GM21423 (cell line): ENCODE data around the gene TWF2.
"Not testable (repeated sequence)": the region's sequence is repeated elsewhere in the genome, so short reads cannot be mapped to it uniquely, and the experiment has no call there.

Experiments used
- ATAC-seq: cut with Tn5 transposase; IDR thresholded peaks from one replicate; pipeline ENCODE4 v1.9.1; 2021; ENCODE audit warnings: mild to moderate bottlenecking, moderate library complexity; ENCODE audit not compliant: unreplicated experiment

Gene TWF2

DNA sequence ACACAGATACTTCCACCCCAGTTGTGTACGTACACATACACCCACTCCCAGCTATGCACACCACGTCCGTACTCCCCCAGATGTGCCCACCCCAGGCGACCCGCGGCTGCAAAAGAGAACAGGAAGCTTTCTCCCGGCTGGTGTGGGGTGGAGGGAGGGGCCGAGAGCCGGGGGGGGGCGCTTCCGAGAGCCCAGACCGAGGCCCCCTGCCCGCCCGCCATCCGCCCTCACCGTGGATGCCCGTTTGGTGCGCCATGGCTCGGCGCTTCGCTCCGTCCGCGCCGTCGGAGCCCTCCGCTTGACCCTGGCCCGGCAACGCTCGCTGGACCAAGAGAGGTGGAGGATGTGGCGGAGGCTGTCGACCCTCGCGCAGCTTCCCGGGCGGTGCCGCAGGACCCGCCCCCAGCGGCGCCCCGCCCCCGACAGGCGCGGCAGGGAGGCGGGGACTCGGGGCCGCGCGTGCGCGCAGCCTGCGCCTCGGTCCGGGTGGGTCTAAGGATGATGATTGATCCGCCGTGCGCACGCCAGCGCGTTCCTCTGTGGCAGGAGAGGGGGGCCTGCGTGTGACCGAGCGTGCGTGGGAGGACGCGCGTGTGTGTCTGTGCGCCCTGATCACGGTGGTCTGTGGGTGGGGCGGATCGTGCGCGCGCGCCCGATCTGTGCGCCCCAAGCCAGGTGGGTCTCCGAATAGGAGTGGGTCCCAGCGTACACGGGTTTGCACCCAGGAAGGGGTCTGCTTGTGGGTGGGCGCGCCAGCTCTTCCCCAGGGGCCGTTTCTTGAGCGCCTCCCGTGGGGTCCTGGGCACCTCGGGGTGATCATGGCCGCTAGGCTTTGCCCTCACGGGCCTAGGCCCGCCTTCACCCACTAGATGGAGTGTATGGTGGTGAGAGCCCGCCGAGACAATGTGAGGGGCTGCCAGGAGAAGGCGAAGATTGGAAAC lies at the start of gene TWF2:
Gene TWF2 (minus strand): TSS at position 398 of the 941 bp plus-strand sequence. CDS start 142 bp downstream, at position 256.
- peak; percentile 64 for ATAC-seq

GRCh38 chr3:52288674-52289073 lies 49.7 kb upstream of the TWF2 start:
- ATAC-seq = no peak

GRCh38 chr3:52286777-52287110 lies 47.8 kb upstream of the TWF2 start:
- ATAC-seq = no peak

DNA sequence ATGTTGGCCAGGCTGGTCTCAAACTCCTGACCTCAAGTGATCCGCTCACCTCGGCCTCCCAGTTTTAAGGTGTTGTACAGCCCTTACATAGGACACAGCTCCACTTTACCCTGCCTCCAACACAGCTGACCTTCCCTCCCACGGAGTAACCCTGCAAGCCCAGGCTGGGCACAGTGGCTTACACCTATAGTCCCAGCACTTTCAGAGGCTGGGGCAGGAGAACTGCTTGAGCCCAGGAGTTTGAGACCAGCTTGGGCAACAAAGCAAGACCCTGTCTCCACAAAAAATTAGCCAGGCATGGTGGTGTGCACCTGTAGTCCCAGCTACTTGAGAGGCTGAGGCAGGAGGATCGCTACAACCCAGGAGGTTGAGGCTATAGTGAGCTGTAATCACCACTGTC lies 45.1 kb upstream of the TWF2 start:
- not testable (repeated sequence) for ATAC-seq

DNA sequence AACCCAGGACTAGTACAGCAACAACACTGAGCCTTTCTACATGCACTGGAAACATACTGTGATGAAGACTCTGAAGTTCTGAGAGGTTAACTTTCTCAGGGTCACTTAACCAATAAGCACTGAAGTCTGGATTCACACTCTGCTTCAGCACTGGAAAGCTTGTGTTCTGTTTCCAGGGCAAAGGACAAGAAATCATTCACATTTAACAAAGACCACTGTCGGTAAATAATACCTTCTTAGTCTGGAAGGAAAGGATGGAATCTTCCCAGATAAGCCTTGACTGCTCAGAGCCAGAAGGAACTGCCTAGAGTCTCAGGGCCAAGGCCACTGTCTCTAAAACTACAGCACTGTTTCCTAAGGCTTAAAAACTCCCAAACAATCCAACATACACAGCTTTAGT lies 44.3 kb upstream of the TWF2 start:
- ATAC-seq = no peak

- ATAC-seq = no peak
Observed at GRCh38 chr3:52281981-52282801, 43.2 kb upstream of the TWF2 start.

GRCh38 chr3:52280050-52280461 lies 41.1 kb upstream of the TWF2 start:
- no peak for ATAC-seq

DNA sequence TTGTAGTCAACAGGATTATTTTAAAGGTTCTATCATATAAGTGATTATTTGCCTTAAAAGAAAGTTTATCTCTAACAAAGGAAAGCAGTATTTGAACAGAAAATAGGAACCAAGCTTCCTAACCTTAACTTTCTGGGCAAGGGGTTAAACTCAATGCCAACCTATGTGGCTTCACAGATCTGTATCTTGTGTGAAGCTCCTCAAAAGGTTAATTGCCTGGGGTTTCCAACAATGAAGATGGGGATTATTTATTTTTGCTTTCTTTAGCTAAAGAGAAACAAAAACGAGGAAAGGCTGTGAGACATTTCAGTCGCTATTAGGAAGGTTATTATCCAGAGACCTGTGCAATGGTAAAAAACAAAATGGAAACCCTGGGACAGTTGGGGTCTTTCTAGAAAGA lies 40.6 kb upstream of the TWF2 start:
- ATAC-seq = no peak

- ATAC-seq = peak; percentile 79
Observed at GRCh38 chr3:52278510-52279069, 39.6 kb upstream of the TWF2 start, which contains the start of gene WDR82. TSS of gene WDR82 (minus strand) at chr3:52278649. CDS start at chr3:52278361, 288 bp downstream.

DNA sequence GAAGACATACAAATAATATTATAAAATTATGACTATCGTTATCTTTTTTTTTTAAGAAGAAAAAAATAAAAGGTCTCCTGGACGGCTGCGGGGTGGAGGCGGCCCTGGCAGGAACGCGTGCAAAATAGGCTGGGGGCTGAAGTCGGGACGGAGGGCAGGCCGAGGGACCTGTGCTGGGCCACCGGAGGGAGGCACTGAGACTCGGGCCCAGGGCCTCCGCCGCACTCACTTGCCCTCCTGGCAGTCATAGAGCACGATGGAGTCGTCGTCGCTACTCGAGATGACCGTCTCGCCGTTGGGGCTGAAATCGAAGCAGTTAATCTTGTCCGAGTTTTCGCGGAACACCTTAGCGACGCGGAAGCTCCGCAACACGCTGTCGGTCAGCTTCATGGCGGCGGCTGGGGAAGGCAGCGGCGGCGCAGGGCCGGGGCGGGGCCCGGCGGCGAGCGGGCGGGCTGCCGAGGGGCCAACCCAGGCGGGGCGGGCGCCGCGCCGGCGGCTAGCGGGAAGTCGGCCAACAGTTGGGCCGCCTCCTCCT lies 39.1 kb upstream of the TWF2 start:
- ATAC-seq = peak; percentile 56

DNA sequence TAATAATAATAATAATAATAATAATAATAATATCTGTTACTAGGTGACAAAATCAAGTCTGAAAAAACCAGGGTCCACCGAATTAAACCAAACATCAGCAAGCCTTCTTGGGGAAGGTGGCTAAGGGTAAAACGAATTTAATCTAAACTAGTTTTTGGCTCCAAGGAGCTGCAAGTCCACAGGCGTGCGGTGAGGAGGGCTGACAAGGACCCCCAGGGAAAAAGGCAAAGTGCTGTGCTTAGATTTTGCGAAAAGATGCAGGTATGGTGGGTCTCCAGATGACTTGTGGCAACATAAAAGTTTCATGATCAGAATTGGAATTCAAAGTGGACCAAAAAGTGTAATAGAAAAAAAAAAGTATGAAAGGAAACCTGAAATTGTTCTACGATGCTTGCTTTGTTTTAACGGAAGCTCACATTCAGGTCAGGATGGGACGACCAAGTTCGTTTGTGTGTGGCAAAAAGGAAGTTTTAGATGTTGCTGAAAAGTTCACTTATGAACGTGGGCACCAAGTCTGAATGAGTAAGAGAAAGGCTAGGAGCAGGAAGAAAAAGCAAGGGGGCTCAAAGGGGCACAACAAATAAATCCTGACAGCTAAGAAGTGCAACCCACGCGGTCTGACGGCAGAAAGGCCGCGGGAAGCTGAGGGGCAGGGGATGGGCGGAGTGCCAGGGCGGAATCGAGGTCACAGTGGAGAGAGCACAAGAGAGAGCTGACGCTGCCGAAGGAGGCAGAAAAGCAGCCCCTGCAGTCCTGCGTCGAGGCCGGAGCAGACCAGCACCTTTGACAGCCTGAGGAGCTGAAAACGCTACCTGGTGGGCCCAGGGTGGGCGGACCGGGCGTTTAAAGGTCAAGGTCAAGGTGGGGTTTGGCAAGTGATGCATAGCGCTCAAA lies 38.4 kb upstream of the TWF2 start:
- no peak for ATAC-seq

DNA sequence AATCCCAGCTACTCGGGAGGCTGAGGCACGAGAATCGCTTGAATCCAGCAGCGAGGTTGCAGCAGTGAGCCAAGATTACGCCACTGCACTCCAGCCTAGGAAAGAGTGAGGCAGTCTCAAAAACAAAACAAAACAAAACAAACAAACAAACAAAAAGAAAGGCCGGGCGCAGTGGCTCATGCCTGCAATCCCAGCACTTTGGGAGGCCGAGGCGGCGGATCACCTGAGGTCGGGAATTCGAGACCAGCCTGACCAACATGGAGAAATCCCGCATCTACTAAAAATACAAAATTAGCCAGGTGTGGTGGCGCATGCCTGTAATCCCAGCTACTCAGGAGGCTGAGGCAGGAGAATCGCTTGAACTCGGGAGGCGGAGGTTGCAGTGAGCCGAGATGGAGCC lies 35.8 kb upstream of the TWF2 start:
- not testable (repeated sequence) for ATAC-seq

DNA sequence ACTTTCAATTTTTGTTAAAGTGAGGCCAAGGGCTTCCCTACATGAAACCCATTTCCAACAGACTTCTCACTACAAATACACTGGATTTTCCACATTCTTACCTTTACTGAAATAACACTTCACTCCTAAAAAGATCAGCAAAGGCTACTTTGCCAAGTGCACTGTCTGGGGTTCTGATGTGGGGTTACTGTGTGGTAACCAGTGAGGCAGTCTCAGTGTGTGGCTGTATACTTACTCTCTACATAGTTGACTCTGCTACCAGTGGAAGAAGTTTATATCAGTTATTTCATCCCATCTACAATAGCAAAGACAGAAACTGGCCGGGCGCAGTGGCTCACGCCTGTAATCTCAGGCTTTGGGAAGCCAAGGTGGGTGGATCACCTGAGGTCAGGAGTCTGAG lies 33.9 kb upstream of the TWF2 start:
- ATAC-seq = no peak

- not testable (repeated sequence) for ATAC-seq
Observed at GRCh38 chr3:52272172-52272571, 33.2 kb upstream of the TWF2 start.

- no peak for ATAC-seq
Observed at GRCh38 chr3:52270252-52270754, 31.3 kb upstream of the TWF2 start.

GRCh38 chr3:52269776-52270175 lies 30.8 kb upstream of the TWF2 start:
- ATAC-seq = no peak

DNA sequence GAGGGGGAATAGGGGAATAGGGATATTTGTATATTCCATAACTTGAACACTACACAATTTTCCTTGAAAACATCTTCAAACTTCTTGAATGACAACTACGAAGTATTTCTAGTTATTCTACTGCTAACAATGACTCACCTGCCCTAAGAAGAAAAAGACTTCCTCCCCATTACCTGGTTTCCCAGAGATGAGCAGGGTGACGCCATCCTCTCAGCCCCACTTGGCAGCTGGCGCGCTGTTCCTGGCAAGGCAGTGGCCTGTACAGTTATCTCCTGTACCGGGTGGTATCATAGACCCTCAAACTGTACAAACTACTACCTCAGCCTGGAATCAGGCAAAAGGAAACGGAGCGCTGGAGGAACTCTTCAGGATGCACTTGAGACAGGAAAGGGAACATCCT lies 29.1 kb upstream of the TWF2 start:
- no peak for ATAC-seq

DNA sequence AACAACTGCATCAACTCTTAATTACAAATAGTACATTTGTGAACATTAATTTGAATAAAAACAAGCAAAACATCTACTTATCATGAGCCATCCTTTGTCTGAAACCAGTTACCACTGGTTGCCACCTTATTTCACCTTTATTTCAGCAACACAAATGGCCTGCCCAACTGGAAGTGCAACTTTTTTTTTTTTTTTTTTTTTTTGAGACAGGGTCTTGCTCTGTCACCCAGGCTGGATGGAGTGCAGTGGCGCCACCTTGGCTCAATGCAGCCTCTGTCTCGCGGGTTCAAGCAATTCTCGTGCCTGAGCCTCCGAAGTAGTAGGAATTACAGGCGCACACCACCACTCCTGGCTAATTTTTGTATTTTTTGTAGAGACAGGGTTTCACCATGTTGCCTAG lies 26.4 kb upstream of the TWF2 start:
- ATAC-seq = no peak

DNA sequence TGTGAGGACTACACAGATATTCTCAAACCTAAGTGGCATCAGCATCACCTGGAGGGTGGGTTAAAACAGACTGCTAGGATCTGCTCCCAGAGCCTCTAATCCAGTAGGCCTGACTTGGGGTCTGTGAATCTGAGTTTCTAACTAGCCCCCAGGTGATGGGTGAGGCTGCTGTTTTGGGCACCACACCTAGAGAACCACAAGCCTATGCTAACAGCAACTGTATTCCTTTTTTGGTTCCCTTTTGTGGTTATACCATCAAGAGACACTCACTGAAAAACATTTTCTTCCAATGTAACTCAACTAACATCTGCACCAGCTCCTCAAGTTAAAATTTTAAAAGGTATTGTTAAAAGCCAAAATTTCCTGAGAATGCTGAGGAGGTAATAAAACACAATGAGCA lies 23.5 kb upstream of the TWF2 start:
- no peak for ATAC-seq

DNA sequence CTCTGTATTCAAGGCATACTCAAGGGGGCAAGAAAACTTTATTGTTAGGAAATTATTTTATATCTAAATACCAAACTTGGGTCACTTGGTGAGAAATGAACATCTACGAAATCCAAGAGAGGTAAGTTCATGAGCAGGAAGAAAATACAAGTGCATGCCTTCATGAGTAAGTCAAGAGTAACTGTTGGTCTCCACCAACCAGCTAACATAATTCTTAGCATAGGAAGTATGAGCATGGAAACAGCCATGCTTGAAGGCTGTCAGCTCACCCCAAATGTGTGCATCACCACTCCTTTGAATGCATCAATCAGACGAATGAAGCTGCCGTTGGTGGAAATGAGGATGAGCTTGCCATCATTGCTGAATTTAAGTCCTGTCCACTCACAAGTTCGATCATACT lies 20.5 kb upstream of the TWF2 start:
- ATAC-seq = no peak
